Measurements from ENCODE around the gene NEUROD6. TPM values are rescaled to one million over a fixed set of nuclear protein-coding genes. Genes with fewer than 3 reads are reported as not detected.

NEUROD6 gene
- total and polyA plus RNA-seq, 2 donors (not counting 1 experiment from before 2014, with no cell fraction given): not detected

DNA sequence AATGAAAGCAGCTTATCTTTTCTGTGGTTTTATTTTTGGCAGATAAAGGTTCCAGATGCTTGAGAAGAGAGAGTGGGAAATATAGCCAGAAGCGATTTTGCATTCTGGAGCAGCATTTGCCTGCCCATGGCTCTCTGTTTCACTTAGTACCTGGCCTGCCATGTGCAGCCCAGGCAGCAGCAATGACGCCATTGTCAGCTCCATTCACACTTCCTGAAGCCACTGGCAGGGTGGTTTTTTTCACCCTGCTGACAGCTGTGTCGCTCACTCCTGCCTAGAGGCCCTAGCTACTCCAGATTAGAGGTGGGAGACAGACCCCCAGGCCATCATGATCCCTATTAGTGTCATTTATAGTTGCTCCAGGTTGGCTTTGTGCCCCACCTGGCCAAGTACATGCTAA is 30.1 kb upstream of the NEUROD6 start:
- H3K4me3 ChIP-seq (replicated peaks in 1 of 4; ENCODE audit: control extremely low read depth in 1 of 4, insufficient read depth in 1 of 4, low read depth in 3 of 4, low read length in 4 of 4): no peak overlapping the region
- H4K20me1 ChIP-seq (ENCODE audit: control insufficient read depth, extremely low read depth, insufficient read depth, low read length): no peaks in the 10 kb centered on the region
- H3K4me2 ChIP-seq (ENCODE audit: extremely low read depth, insufficient read depth, low read length): no peak overlapping the region
- no peak overlapping the region for H2AFZ ChIP-seq (ENCODE audit: low read length)
- no peaks in the 10 kb centered on the region for H3K4me1 ChIP-seq (ENCODE audit: control insufficient read depth, extremely low read depth, insufficient read depth, low read length)
- peak in 1 of 2 donors; percentile 5 for DNase-seq (ENCODE audit: low read depth in 2 of 2)
- TF ChIP-seq CTCF (conservative IDR thresholded peaks at IDR 0.05 in 1 of 2, IDR thresholded peaks at IDR 0.05 in 1 of 2; ENCODE audit: low read depth in 1 of 2, low read length in 2 of 2) (no peak), EZH2 (IDR thresholded peaks at IDR 0.05; ENCODE audit: low read length, missing control alignments) (no peak)
- no peaks in the 10 kb centered on the region for H3K79me2 ChIP-seq (ENCODE audit: control insufficient read depth, insufficient read depth, low read length)
- no peak overlapping the region for H3K9ac ChIP-seq (ENCODE audit: insufficient read depth, low read length)
- no peak overlapping the region for H3K27ac ChIP-seq (ENCODE audit: insufficient read depth, low read length)
- H3K36me3 ChIP-seq (ENCODE audit: control insufficient read depth, insufficient read depth, low read length): no peaks in the 10 kb centered on the region
- no peaks in the 10 kb centered on the region for H3K27me3 ChIP-seq (ENCODE audit: control insufficient read depth, insufficient read depth, low read length)
- no peaks in the 10 kb centered on the region for H3K9me3 ChIP-seq (ENCODE audit: control insufficient read depth, insufficient read depth, low read depth, low read length)

GRCh38 chr7:31368620-31369019 is 28.1 kb upstream of the NEUROD6 start:
- H3K27me3 ChIP-seq (ENCODE audit: control insufficient read depth, insufficient read depth, low read length): no peaks in the 10 kb centered on the region
- no peak overlapping the region for H3K4me2 ChIP-seq (ENCODE audit: extremely low read depth, insufficient read depth, low read length)
- H3K79me2 ChIP-seq (ENCODE audit: control insufficient read depth, insufficient read depth, low read length): no peaks in the 10 kb centered on the region
- no peaks in the 10 kb centered on the region for H4K20me1 ChIP-seq (ENCODE audit: control insufficient read depth, extremely low read depth, insufficient read depth, low read length)
- no peak for DNase-seq (ENCODE audit: low read depth in 2 of 2)
- H3K9ac ChIP-seq (ENCODE audit: insufficient read depth, low read length): no peak overlapping the region
- no peak for TF ChIP-seq EZH2 (IDR thresholded peaks at IDR 0.05; ENCODE audit: low read length, missing control alignments)
- no peak for TF ChIP-seq CTCF (conservative IDR thresholded peaks at IDR 0.05 in 1 of 2, IDR thresholded peaks at IDR 0.05 in 1 of 2; ENCODE audit: low read depth in 1 of 2, low read length in 2 of 2)
- no peak overlapping the region for H3K4me3 ChIP-seq (replicated peaks in 1 of 4; ENCODE audit: control extremely low read depth in 1 of 4, insufficient read depth in 1 of 4, low read depth in 3 of 4, low read length in 4 of 4)
- no peak overlapping the region for H3K27ac ChIP-seq (ENCODE audit: insufficient read depth, low read length)
- no peaks in the 10 kb centered on the region for H3K9me3 ChIP-seq (ENCODE audit: control insufficient read depth, insufficient read depth, low read depth, low read length)
- H3K36me3 ChIP-seq (ENCODE audit: control insufficient read depth, insufficient read depth, low read length): no peaks in the 10 kb centered on the region
- no peaks in the 10 kb centered on the region for H3K4me1 ChIP-seq (ENCODE audit: control insufficient read depth, extremely low read depth, insufficient read depth, low read length)
- H2AFZ ChIP-seq (ENCODE audit: low read length): no peak overlapping the region

DNA sequence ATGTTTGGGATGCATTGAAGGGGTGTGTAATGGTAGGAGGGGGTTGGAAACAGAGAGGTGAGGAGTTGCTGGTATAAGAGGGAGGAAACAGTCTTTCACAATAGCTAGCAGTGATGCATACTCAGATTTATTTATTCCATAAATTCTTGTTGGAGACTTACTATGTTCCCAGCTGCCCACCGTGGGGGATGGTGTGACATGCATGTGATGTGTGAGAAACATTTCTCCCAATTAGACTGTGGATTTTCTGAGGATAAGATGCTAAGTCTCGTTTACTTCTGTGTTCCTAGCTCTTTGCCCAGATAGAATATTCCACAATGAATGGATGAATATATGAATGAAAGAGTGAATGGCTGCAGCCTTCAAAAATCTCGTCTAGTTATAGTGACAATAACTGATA is 23.0 kb upstream of the NEUROD6 start:
- Histone ChIP-seq H3K27ac (ENCODE audit: insufficient read depth, low read length) (no peak overlapping the region), H2AFZ (ENCODE audit: low read length) (no peak overlapping the region), H3K79me2 (ENCODE audit: control insufficient read depth, insufficient read depth, low read length) (no peaks in the 10 kb centered on the region), H4K20me1 (ENCODE audit: control insufficient read depth, extremely low read depth, insufficient read depth, low read length) (no peaks in the 10 kb centered on the region), H3K27me3 (ENCODE audit: control insufficient read depth, insufficient read depth, low read length) (no peaks in the 10 kb centered on the region), H3K4me1 (ENCODE audit: control insufficient read depth, extremely low read depth, insufficient read depth, low read length) (no peaks in the 10 kb centered on the region), H3K9me3 (ENCODE audit: control insufficient read depth, insufficient read depth, low read depth, low read length) (no peaks in the 10 kb centered on the region), H3K4me2 (ENCODE audit: extremely low read depth, insufficient read depth, low read length) (no peak overlapping the region), H3K9ac (ENCODE audit: insufficient read depth, low read length) (no peak overlapping the region), H3K4me3 (replicated peaks in 1 of 4; ENCODE audit: control extremely low read depth in 1 of 4, insufficient read depth in 1 of 4, low read depth in 3 of 4, low read length in 4 of 4) (no peak overlapping the region), H3K36me3 (ENCODE audit: control insufficient read depth, insufficient read depth, low read length) (no peaks in the 10 kb centered on the region)
- no peak for DNase-seq (ENCODE audit: low read depth in 2 of 2)
- TF ChIP-seq EZH2 (IDR thresholded peaks at IDR 0.05; ENCODE audit: low read length, missing control alignments) (no peak), CTCF (conservative IDR thresholded peaks at IDR 0.05 in 1 of 2, IDR thresholded peaks at IDR 0.05 in 1 of 2; ENCODE audit: low read depth in 1 of 2, low read length in 2 of 2) (no peak)
